Placental epithelial cell (primary cell): ENCODE results near the gene C6. TPM values are rescaled to one million over a fixed set of nuclear protein-coding genes. Genes with fewer than 3 reads are reported as not detected.

Experiments used
- total RNA-seq: library from RNA; depleted of rRNA; stranded (reverse); fragments of >200 nt; gene quantifications from 2 replicates; pipeline ENCODE4 v1.2.3, GENCODE V29; 2012

C6 gene
- total RNA-seq = under 0.01 and 0.39 TPM in 2 replicates

DNA sequence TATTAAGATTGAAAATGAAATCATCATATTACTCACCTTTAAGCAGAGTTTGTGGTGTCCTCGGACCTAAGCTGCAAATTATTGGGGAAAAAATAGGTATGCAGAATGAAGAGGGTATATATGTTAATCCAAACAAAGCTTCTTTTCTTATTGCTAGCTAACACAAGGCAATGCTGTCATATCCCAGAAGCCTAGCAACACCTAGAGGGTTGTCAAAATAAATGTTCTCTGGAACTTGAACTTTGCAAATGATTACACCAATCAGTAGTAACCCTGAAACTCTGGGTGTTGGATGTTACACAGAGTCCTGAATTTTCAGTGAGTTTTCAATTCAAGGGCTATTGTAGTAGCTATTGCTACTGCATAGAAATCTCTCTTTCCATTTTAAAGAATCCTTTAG, at the start of gene C6:
TSS of gene C6 (minus strand) at position 193 of the 400 bp plus-strand sequence. CDS start 10,302 bp downstream, outside the sequence.

Other genes starting within 250 kb of the C6 start
- gene MROH2B, start 142.2 kb downstream of the C6 start, total RNA-seq = not detected in 2 replicates